K562 (cell line): ENCODE measurements around the gene NBR1.

Experiments used
- CCAR2 ChIP-seq: fragments of 200-400 bp; formaldehyde crosslinking; IDR thresholded peaks from 2 replicates; pipeline ENCODE4 v1.6.1; 2017; ENCODE audit warnings: mild to moderate bottlenecking, low read depth, low read length
- CREB1 ChIP-seq, 2 experiments: sonication (generic) in 1 of 2; formaldehyde crosslinking in 1 of 2; IDR thresholded peaks; 2 replicates each; pipeline versions ENCODE4 v1.6.1 to v1.8.0; 2012 to 2022; ENCODE audit warnings: inconsistent platforms in 1 of 2, mild to moderate bottlenecking in 1 of 2, missing genetic modification reagents in 1 of 2, moderate library complexity in 1 of 2
- IRF1 ChIP-seq: sonication (generic); formaldehyde crosslinking; IDR thresholded peaks from 2 replicates; pipeline ENCODE4 v1.8.0; 2022; ENCODE audit warnings: missing genetic modification reagents, mild to moderate bottlenecking, borderline replicate concordance
- JUND ChIP-seq, 2 experiments: IDR thresholded peaks; 2 replicates in 1 of 2; 3 replicates in 1 of 2; pipeline ENCODE4 v1.6.1; 2011; ENCODE audit warnings: borderline replicate concordance in 2 of 2, low read depth in 2 of 2, low read length in 2 of 2, improper control_type of control experiment in 1 of 2, missing biosample characterization in 1 of 2, missing genetic modification characterization in 1 of 2, missing genetic modification reagents in 1 of 2
- POLR2A ChIP-seq: fragments of 450-650 bp; conservative IDR thresholded peaks from 2 replicates; pipeline ENCODE4 v1.6.1; 2016
- POLR3G ChIP-seq: IDR thresholded peaks from 2 replicates; pipeline ENCODE4 v1.6.1; 2011; ENCODE audit not compliant: insufficient read length, insufficient replicate concordance; ENCODE audit errors: extremely low read depth
- SMC3 ChIP-seq: conservative IDR thresholded peaks from 2 replicates; pipeline ENCODE4 v1.6.1; 2011; ENCODE audit warnings: low read depth, low read length, improper control_type of control experiment; ENCODE audit not compliant: insufficient read depth
- ZNF140 ChIP-seq: fragments of 250-450 bp; sonication (Bioruptor Pico); IDR thresholded peaks from 2 replicates; pipeline ENCODE4 v1.8.0; 2021; ENCODE audit warnings: moderate library complexity, mild to moderate bottlenecking, inconsistent platforms
- ZNF23 ChIP-seq: fragments of 250-450 bp; sonication (Bioruptor Pico); IDR thresholded peaks from 2 replicates; pipeline ENCODE4 v1.4.0; 2020; ENCODE audit warnings: mild to moderate bottlenecking
- TF ChIP-seq, protein P1 (sequence below): fragments of 450-650 bp; IDR thresholded peaks from 2 replicates; pipeline ENCODE4 v1.6.1; 2016; ENCODE audit warnings: mild to moderate bottlenecking, moderate library complexity

DNA sequence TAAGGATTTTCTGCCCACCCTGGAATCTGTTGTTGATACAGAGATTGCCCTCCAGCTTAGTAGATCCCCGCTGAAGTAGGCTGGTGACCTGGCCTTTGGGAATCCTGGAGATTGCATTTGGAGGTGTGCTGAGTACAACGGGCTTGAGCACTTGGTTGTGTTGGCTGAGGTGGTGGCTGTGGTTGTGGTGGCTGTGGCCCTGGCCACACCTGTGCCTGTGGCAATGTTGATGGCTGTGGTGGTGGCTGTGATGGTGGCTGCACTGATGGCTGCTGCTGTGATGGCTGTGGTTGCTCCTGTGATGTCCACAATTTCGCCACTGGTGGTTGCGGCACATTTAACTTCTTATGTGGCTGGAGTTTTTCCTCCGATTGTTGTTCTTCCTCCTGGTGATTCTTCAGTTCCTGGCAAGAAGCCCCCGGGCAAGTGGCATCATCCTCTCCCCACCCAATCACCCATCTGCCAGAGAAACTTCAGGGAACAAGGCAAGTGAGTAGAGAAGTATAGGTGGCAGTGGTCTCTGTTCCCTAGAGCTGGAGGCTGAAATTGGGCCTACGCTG lies 53.2 kb downstream of the NBR1 start:
- TF ChIP-seq ZNF23 (CRISPR knock-in tag) = no peak
- TF ChIP-seq IRF1 (CRISPR knock-in tag) = no peak
- no peak for TF ChIP-seq ZNF140 (CRISPR knock-in tag)
- TF ChIP-seq, protein P1, sequence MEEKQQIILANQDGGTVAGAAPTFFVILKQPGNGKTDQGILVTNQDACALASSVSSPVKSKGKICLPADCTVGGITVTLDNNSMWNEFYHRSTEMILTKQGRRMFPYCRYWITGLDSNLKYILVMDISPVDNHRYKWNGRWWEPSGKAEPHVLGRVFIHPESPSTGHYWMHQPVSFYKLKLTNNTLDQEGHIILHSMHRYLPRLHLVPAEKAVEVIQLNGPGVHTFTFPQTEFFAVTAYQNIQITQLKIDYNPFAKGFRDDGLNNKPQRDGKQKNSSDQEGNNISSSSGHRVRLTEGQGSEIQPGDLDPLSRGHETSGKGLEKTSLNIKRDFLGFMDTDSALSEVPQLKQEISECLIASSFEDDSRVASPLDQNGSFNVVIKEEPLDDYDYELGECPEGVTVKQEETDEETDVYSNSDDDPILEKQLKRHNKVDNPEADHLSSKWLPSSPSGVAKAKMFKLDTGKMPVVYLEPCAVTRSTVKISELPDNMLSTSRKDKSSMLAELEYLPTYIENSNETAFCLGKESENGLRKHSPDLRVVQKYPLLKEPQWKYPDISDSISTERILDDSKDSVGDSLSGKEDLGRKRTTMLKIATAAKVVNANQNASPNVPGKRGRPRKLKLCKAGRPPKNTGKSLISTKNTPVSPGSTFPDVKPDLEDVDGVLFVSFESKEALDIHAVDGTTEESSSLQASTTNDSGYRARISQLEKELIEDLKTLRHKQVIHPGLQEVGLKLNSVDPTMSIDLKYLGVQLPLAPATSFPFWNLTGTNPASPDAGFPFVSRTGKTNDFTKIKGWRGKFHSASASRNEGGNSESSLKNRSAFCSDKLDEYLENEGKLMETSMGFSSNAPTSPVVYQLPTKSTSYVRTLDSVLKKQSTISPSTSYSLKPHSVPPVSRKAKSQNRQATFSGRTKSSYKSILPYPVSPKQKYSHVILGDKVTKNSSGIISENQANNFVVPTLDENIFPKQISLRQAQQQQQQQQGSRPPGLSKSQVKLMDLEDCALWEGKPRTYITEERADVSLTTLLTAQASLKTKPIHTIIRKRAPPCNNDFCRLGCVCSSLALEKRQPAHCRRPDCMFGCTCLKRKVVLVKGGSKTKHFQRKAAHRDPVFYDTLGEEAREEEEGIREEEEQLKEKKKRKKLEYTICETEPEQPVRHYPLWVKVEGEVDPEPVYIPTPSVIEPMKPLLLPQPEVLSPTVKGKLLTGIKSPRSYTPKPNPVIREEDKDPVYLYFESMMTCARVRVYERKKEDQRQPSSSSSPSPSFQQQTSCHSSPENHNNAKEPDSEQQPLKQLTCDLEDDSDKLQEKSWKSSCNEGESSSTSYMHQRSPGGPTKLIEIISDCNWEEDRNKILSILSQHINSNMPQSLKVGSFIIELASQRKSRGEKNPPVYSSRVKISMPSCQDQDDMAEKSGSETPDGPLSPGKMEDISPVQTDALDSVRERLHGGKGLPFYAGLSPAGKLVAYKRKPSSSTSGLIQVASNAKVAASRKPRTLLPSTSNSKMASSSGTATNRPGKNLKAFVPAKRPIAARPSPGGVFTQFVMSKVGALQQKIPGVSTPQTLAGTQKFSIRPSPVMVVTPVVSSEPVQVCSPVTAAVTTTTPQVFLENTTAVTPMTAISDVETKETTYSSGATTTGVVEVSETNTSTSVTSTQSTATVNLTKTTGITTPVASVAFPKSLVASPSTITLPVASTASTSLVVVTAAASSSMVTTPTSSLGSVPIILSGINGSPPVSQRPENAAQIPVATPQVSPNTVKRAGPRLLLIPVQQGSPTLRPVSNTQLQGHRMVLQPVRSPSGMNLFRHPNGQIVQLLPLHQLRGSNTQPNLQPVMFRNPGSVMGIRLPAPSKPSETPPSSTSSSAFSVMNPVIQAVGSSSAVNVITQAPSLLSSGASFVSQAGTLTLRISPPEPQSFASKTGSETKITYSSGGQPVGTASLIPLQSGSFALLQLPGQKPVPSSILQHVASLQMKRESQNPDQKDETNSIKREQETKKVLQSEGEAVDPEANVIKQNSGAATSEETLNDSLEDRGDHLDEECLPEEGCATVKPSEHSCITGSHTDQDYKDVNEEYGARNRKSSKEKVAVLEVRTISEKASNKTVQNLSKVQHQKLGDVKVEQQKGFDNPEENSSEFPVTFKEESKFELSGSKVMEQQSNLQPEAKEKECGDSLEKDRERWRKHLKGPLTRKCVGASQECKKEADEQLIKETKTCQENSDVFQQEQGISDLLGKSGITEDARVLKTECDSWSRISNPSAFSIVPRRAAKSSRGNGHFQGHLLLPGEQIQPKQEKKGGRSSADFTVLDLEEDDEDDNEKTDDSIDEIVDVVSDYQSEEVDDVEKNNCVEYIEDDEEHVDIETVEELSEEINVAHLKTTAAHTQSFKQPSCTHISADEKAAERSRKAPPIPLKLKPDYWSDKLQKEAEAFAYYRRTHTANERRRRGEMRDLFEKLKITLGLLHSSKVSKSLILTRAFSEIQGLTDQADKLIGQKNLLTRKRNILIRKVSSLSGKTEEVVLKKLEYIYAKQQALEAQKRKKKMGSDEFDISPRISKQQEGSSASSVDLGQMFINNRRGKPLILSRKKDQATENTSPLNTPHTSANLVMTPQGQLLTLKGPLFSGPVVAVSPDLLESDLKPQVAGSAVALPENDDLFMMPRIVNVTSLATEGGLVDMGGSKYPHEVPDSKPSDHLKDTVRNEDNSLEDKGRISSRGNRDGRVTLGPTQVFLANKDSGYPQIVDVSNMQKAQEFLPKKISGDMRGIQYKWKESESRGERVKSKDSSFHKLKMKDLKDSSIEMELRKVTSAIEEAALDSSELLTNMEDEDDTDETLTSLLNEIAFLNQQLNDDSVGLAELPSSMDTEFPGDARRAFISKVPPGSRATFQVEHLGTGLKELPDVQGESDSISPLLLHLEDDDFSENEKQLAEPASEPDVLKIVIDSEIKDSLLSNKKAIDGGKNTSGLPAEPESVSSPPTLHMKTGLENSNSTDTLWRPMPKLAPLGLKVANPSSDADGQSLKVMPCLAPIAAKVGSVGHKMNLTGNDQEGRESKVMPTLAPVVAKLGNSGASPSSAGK = no peak
- TF ChIP-seq POLR2A = no peak
- TF ChIP-seq CREB1 (IDR thresholded peaks at IDR 0.05) = no peak
- TF ChIP-seq CREB1 (CRISPR knock-in tag; IDR thresholded peaks at IDR 0.05) = no peak
- TF ChIP-seq SMC3 = no peak
- TF ChIP-seq CCAR2 = no peak
- no peak for TF ChIP-seq JUND (IDR thresholded peaks at IDR 0.05; ENCODE audit: borderline replicate concordance, low read depth, low read length)
- no peak for TF ChIP-seq JUND (tag; IDR thresholded peaks at IDR 0.05; ENCODE audit: borderline replicate concordance, low read depth, low read length)
- TF ChIP-seq POLR3G = no peak
